ENCODE measurements around the gene ORC5. TPM values are rescaled to one million over a fixed set of nuclear protein-coding genes. Genes with fewer than 3 reads are reported as not detected.
"Not testable (repeated sequence)": the region's sequence is repeated elsewhere in the genome, so short reads cannot be mapped to it uniquely, and the experiment has no call there.

ORC5 gene
- total and polyA plus RNA-seq, 2 of the 13 experiments (the other 11 are each of a cell fraction or from before 2014, with no cell fraction given), result 4.8 to 18.8 TPM

DNA sequence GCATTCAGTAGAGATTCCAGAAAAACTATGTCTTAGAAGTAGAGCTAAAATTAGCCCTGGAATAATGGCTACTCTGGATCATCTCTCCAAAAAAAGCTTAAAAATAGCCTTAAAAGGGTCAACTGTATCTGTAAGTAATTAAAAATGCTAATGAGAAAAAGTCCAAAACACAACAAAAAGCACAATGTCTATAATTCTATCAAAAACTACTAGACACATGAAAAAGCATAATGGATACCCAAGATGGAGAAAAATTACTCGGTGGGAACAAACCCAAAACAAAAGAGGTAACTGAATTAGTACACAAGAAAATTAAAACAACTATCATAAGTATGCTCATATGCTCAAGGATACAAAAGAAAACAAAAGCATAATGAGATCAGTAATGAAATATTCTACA is 15.4 kb downstream of the ORC5 start (continued):
- no peak for TF ChIP-seq ZNF747 (CRISPR knock-in tag; IDR thresholded peaks at IDR 0.05; ENCODE audit: borderline replicate concordance)

- no peak overlapping the region for H3K4me2 ChIP-seq (ENCODE audit: low read depth, low read length)
- H3K4me3 ChIP-seq (replicated peaks in 1 of 3; ENCODE audit: insufficient read depth in 1 of 3, low read depth in 2 of 3, low read length in 3 of 3), result no peak overlapping the region
- H3K4me1 ChIP-seq (ENCODE audit: insufficient read depth, low read length), result no peaks in the 10 kb centered on the region
- intact Hi-C loops (cut with micrococcal nuclease; ENCODE audit: unreplicated experiment) (no loop called here), in situ Hi-C loops (cut with HindIII; ENCODE audit: extremely low pct_ligation_motif_present, low pct_unique_long_range_greater_than_20kb) (no loop called here)
- H3K27ac ChIP-seq (ENCODE audit: extremely low read length, insufficient read depth, low read length), result no peak overlapping the region
- ATAC-seq (no peak), FAIRE-seq (no peak), DNase-seq (ENCODE audit: low spot score) (no peak)
- no peaks in the 10 kb centered on the region for H3K79me2 ChIP-seq (ENCODE audit: insufficient read depth, low read length)
- H3K9ac ChIP-seq (ENCODE audit: insufficient read depth, low read depth, low read length), result no peak overlapping the region
- POLR2A ChIA-PET, result no interaction called here
- no peaks in the 10 kb centered on the region for H4K20me1 ChIP-seq (ENCODE audit: insufficient read depth, low read length)
- H2AFZ ChIP-seq (ENCODE audit: low read length), result no peak overlapping the region
- CTCF ChIA-PET (ENCODE audit: low intra/inter-chr PET ratio, low total read pairs), result no interaction called here
- WGBS (ENCODE audit: low lambda C conversion rate), result 80% methylated on average over 3 of the region's 3 CpGs
- H3K9me3 ChIP-seq (ENCODE audit: low read length), result no peaks in the 10 kb centered on the region
- H3K27me3 ChIP-seq (ENCODE audit: control insufficient read depth in 1 of 2, insufficient read depth in 2 of 2, low read length in 2 of 2), result no peaks in the 10 kb centered on the region
- peaks cover 7 to 61% of the 10 kb centered on the region in 2 experiments for H3K36me3 ChIP-seq (replicated peaks in 1 of 2; ENCODE audit: control insufficient read depth in 1 of 2, insufficient read depth in 2 of 2, low read length in 2 of 2)
- BruUV-seq (replicated peaks), result no TSS peak
- TF ChIP-seq, protein P1, sequence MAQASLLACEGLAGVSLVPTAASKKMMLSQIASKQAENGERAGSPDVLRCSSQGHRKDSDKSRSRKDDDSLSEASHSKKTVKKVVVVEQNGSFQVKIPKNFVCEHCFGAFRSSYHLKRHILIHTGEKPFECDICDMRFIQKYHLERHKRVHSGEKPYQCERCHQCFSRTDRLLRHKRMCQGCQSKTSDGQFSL (CRISPR knock-in tag; IDR thresholded peaks at IDR 0.05), result no peak
- no peak for TF ChIP-seq MAFG (CRISPR knock-in tag; IDR thresholded peaks at IDR 0.05)
- TF ChIP-seq NFIB (CRISPR knock-in tag; IDR thresholded peaks at IDR 0.05; ENCODE audit: borderline replicate concordance), result no peak
- no peak for TF ChIP-seq PITX1 (CRISPR knock-in tag; IDR thresholded peaks at IDR 0.05)
- no peak for TF ChIP-seq SMARCC2 (IDR thresholded peaks at IDR 0.05)
Observed at GRCh38 chr7:104185346-104185745, 22.5 kb downstream of the ORC5 start.

GRCh38 chr7:104179178-104179577 is 28.6 kb downstream of the ORC5 start:
- no peak for FAIRE-seq
- no peak for DNase-seq (ENCODE audit: low spot score)
- peaks cover 2 to 37% of the 10 kb centered on the region in 2 experiments for H3K36me3 ChIP-seq (replicated peaks in 1 of 2; ENCODE audit: control insufficient read depth in 1 of 2, insufficient read depth in 2 of 2, low read length in 2 of 2)
- 95% methylated on average over 2 of the region's 2 CpGs for WGBS (ENCODE audit: low lambda C conversion rate)
- intact Hi-C loops (cut with micrococcal nuclease; ENCODE audit: unreplicated experiment) (no loop called here), in situ Hi-C loops (cut with HindIII; ENCODE audit: extremely low pct_ligation_motif_present, low pct_unique_long_range_greater_than_20kb) (no loop called here)
- ChIA-PET CTCF (ENCODE audit: low intra/inter-chr PET ratio, low total read pairs) (no interaction called here), POLR2A (no interaction called here)
- H3K4me1 ChIP-seq (ENCODE audit: insufficient read depth, low read length), result no peaks in the 10 kb centered on the region
- no peak overlapping the region for H2AFZ ChIP-seq (ENCODE audit: low read length)
- H3K4me3 ChIP-seq (replicated peaks in 1 of 3; ENCODE audit: insufficient read depth in 1 of 3, low read depth in 2 of 3, low read length in 3 of 3), result no peak overlapping the region
- H3K9me3 ChIP-seq (ENCODE audit: low read length), result peaks cover 19% of the 10 kb centered on the region
- no TSS peak for BruUV-seq (replicated peaks)
- H3K27ac ChIP-seq (ENCODE audit: extremely low read length, insufficient read depth, low read length), result no peak overlapping the region
- H3K9ac ChIP-seq (ENCODE audit: insufficient read depth, low read depth, low read length), result no peak overlapping the region
- TF ChIP-seq ZNF724P (CRISPR knock-in tag; IDR thresholded peaks at IDR 0.05; ENCODE audit: borderline replicate concordance) (peak; percentile 21; the same call in 1 of the 2 replicates), ZFY (CRISPR knock-in tag; IDR thresholded peaks at IDR 0.05) (no peak), DNMT1 (CRISPR knock-in tag; IDR thresholded peaks at IDR 0.05) (no peak), STAG1 (CRISPR knock-in tag; IDR thresholded peaks at IDR 0.05) (no peak), AGO2 (optimal IDR thresholded peaks at IDR 0.05; ENCODE audit: low read depth, low read length) (no peak), ZNF430 (CRISPR knock-in tag; IDR thresholded peaks at IDR 0.05) (no peak), ETV6 (CRISPR knock-in tag; conservative IDR thresholded peaks at IDR 0.05) (no peak)
- H3K4me2 ChIP-seq (ENCODE audit: low read depth, low read length), result no peak overlapping the region
- H3K27me3 ChIP-seq (ENCODE audit: control insufficient read depth in 1 of 2, insufficient read depth in 2 of 2, low read length in 2 of 2), result no peaks in the 10 kb centered on the region
- ATAC-seq, result no peak
- H4K20me1 ChIP-seq (ENCODE audit: insufficient read depth, low read length), result no peaks in the 10 kb centered on the region
- no peaks in the 10 kb centered on the region for H3K79me2 ChIP-seq (ENCODE audit: insufficient read depth, low read length)

- intact Hi-C loops (cut with micrococcal nuclease; ENCODE audit: unreplicated experiment); H3K4me3 ChIP-seq (replicated peaks in 1 of 3; ENCODE audit: insufficient read depth in 1 of 3, low read depth in 2 of 3, low read length in 3 of 3); H3K27ac ChIP-seq (ENCODE audit: extremely low read length, insufficient read depth, low read length); H3K4me1 ChIP-seq (ENCODE audit: insufficient read depth, low read length); BruUV-seq (replicated peaks); H4K20me1 ChIP-seq (ENCODE audit: insufficient read depth, low read length); H3K9ac ChIP-seq (ENCODE audit: insufficient read depth, low read depth, low read length); H3K4me2 ChIP-seq (ENCODE audit: low read depth, low read length); POLR2A ChIA-PET; CTCF ChIA-PET (ENCODE audit: low intra/inter-chr PET ratio, low total read pairs); FAIRE-seq; H2AFZ ChIP-seq (ENCODE audit: low read length); DNase-seq (ENCODE audit: low spot score); H3K79me2 ChIP-seq (ENCODE audit: insufficient read depth, low read length); H3K27me3 ChIP-seq (ENCODE audit: control insufficient read depth in 1 of 2, insufficient read depth in 2 of 2, low read length in 2 of 2); ATAC-seq; in situ Hi-C loops (cut with HindIII; ENCODE audit: extremely low pct_ligation_motif_present, low pct_unique_long_range_greater_than_20kb): not testable (repeated sequence)
- Histone ChIP-seq H3K9me3 (ENCODE audit: low read length) (peaks cover 19% of the 10 kb centered on the region), H3K36me3 (replicated peaks in 1 of 2; ENCODE audit: control insufficient read depth in 1 of 2, insufficient read depth in 2 of 2, low read length in 2 of 2) (peaks cover 0 to 23% of the 10 kb centered on the region in 2 experiments)
- WGBS (ENCODE audit: low lambda C conversion rate), result 95% methylated on average over 6 of the region's 6 CpGs
Observed at GRCh38 chr7:104177565-104178083, 30.2 kb downstream of the ORC5 start.

Data from HepG2 (cell line).